Activated CD4-positive, alpha-beta T cell treated with anti-CD3 and anti-CD28 coated beads, Interleukin-2, Interleukin-4, amounts not matched to agents 100 ng/mL and 50 ng/mL, durations not matched to agents 16 hours and 8 hours (primary cell): ENCODE data around the gene GNG7.
"Not testable (repeated sequence)": the region's sequence is repeated elsewhere in the genome, so short reads cannot be mapped to it uniquely, and the experiment has no call there.

Experiments used
- DNase-seq: peaks from one replicate; pipeline ENCODE4 v3.0.0-alpha.2; 2020; ENCODE audit warnings: low spot score

Gene GNG7

DNA sequence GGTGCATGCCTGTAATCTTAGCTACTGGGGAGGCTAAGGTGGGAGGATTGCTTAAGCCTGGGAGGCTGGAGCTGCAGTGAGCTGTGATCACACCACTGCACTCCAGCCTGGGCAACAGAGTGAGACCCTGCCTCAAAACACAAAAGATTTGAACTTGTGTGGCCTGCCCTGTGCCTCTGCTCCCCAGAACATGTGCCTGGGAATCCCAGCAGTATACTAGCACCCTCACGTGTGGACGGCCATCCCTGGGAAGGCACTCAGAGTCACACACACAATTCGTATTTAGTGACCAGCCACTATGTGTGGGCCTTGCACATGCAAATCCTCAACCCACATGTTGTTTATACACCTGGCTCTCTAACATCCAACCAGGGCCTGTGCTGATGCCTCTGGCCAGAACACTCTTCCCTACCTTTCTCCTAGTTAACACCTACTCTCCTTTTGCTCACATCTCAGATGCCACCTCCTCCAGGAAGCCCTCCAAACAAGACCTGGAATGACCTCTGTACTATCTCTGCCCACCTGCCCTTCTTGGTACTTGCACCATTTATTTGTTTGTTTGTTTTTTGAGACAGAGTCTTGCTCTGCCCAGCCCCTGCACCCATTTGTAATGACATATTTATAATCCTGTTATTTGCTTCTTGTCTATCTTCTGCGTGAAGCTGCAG is 218.9 kb downstream of the GNG7 start:
- DNase-seq = no peak

- no peak for DNase-seq
These were observed 219.4 kb downstream of the GNG7 start for GRCh38 chr19:2483084-2483483.

DNA sequence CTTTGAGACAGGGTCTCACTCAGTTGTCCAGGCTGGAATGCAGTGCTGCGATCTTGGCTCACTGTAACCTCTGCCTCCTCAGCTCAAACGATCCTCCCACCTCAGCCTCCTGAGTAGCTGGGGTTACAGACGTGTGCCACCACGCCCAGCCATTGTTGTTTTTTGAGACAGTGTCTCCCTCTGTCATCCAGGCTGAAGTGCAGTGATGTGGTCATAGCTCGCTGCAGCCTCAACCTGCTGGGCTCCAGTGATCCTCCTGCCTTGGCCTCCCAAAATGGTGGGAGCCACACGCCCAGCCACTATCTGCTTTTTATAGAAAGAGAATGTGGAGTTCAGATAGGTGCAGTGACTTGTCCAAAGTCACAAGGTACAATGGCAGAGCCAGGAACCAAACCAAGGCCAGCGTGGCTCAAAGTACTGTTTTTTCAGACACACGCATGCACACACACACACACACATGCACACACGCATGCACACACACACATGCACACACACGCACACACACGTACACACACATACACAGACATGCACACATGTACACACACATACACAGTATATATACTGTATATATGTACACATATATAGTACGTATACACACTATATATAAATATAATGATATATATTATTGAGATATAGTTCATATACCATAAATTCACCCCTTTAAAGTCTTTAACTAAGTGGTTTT is 220.0 kb downstream of the GNG7 start:
- no peak for DNase-seq

- no peak for DNase-seq
These were observed 221.0 kb downstream of the GNG7 start for GRCh38 chr19:2481466-2481865.

- no peak for DNase-seq
These were observed 222.8 kb downstream of the GNG7 start for GRCh38 chr19:2479556-2480194.

- peak; percentile 48 for DNase-seq
These were observed 223.5 kb downstream of the GNG7 start for GRCh38 chr19:2478756-2479555.

DNA sequence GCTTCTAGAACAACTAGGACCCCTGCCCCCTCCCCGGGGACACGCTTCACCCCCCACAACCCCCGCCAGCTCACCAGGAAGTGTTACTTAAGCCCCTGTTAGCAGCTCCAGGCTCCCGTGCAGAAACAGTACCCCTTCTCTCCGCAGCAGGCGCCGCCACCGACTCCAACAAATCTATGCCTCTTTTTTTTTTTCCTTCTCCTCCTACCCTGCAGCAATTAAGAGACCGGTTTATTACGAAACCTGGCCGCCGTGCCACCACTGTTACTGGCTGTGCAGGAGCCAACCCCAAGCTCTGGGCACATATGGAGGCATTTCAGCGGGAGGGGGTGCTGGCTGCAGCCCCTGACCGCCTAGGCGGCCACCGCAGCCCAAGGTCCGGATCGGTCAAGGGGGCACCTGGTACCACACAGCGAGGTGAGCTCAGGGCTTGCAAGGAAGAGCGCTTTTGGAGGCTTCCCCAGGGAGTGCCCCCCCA is 224.2 kb downstream of the GNG7 start:
- peak; percentile 53 for DNase-seq

GRCh38 chr19:2477732-2478191 is 224.7 kb downstream of the GNG7 start:
- DNase-seq = peak; percentile 30

DNA sequence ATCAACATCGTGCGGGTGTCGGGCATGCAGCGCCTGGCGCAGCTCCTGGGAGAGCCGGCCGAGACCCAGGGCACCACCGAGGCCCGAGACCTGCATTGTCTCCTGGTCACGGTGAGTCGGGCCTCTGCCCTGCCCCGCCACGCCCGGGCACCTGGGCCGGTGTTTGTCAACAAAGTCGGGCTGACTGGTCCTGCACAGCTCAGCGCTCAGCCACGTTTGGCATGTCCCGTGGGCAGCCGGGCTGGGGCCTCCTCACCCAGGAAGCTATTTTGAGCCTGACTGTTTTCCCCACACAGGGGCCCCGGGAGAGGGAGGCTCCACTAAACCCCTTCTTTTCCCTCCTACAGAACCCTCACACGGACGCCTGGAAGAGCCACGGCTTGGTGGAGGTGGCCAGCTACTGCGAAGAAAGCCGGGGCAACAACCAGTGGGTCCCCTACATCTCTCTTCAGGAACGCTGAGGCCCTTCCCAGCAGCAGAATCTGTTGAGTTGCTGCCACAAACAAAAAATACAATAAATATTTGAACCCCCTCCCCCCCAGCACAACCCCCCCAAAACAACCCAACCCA is 225.3 kb downstream of the GNG7 start:
- DNase-seq = no peak

DNA sequence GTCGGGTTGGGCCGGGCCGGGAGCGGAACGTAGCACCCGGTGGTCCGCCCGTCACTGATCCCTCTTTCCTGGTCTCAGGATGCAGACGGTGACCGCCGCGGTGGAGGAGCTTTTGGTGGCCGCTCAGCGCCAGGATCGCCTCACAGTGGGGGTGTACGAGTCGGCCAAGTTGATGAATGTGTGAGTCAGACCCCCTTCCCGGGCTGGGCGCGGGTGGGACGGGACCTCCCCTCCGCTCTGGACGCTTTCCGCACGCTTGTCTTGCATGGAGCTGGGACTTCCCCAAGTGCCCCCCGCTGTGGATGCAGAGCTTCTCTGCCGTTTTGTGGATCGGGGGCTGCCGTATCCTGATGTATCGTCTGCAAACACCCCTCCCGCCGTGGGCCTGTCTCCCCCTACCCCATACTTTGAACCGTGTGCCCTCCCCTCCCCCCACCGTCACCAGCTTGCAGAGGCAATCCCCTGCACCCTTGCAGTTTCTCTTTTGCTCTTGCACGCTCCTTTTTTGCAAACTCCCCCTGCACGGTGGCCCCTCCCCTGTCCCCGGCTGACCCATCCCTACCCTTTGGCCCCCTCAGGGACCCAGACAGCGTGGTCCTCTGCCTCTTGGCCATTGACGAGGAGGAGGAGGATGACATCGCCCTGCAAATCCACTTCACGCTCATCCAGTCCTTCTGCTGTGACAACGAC is 225.9 kb downstream of the GNG7 start:
- DNase-seq = peak; percentile 65

GRCh38 chr19:2475702-2476450 is 226.6 kb downstream of the GNG7 start, which contains the start of gene GADD45B:
Gene GADD45B (plus strand): TSS chr19:2476127. CDS start chr19:2476359, 232 bp downstream.
- DNase-seq = peak; percentile 98

DNA sequence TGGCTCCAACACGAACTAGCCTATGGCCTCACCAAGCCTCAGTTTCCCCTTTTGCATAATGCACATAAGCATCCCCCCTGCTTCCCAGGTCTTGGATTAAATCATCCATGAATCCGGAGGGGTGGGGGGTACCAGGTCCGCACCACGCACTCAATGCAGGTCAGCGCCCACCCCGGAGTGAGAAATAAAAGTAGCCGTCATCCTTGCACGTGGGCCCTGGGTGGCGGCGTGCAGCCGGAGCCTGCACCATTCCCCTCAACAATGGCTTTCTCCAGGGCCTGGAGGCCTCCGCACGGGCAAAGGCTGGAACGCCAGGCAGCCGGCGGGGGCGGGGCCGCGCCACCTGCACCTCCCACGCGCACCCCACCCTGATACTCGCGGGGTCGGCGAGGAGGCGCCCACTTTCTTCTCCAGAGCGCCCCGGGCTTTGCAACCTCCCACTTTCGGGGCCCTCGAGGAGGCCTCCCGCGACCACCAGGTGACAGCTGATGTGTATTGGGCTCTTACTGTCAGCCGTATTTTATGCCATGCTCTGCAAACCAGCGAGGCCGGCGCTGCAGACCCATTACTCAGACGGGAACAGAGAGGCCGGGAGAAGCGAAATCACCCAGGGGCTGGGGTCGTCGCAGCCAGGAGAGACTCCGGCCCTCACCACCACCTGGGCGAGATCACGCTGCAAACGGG is 227.3 kb downstream of the GNG7 start:
- peak; percentile 50 for DNase-seq

GRCh38 chr19:2474232-2475017 is 228.1 kb downstream of the GNG7 start:
- DNase-seq = peak; percentile 84

DNA sequence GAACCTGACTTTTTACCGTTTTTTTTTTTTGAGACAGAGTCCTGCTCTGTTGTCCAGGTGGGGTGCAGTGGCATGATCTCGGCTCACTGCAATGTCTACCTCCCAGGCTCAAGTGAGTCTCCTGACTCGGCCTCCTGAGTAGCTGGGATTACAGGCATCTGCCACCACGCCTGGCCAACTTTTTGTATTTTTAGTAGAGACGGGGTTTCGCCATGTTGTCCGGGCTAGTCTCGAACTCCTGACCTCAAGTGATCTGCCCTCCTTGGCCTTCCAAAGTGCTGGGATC is 232.6 kb downstream of the GNG7 start:
- not testable (repeated sequence) for DNase-seq

GRCh38 chr19:2469102-2469914 is 233.2 kb downstream of the GNG7 start:
- peak; percentile 75 for DNase-seq

DNA sequence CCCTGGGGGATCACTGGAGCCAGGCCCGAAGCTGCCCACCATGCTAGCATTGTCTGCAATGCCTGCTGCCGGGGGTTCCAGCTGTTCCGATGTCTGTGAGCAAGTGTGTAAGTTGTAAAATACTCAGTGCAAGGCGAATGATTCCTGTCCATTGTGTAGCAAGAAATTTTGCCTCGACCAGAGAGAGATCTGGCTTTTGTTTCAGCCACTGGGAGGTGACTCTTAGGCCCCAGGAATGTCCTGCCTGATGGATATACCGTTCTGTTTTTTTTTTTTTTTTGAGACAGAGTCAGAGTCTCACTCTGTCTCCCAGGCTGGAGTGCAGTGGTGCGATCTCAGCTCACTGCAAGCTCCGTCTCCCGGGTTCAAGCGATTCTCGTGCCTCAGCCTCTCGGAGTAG is 233.9 kb downstream of the GNG7 start:
- no peak for DNase-seq

DNA sequence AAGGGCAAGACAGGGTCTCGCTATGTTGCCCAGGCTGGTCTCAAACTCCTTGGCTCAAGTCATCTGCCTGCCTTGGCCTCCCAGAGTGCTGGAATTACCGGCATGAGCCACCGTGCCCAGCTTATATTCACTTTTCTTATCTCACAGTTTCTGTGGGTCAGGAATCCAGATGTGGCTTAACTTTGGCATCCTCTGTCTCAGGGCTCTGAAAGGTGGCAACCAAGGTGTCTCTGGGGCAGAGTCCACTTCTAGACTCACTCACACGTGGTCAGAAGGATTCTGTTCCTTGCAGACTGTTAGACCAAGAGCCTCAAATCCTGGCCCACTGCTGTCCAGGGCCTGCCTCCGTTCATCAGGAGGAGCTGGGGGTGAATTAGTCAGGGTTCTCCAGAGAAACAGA is 238.1 kb downstream of the GNG7 start:
- DNase-seq = no peak

DNA sequence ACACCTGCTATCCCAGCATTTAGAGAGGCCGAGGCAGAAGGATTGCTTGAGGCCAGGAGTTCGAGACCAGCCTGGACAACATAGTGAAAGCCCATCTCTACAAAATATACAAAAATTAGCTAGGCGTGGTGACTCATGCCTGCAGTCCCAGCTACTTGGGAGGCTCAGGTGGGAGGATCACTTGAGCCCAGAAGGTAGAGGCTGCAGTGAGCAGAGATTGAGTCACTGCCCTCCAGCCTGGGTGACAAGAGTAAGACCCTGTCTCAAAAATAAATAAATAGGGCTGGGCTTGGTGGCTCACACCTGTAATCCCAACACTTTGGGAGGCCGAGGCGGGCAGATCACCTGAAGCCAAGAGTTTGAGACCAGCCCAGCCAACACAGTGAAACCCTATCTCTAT is 238.8 kb downstream of the GNG7 start:
- not testable (repeated sequence) for DNase-seq
